GM10847 (cell line): ENCODE data around the gene TSPAN2.

Source experiments
- POLR2A ChIP-seq: IDR thresholded peaks from 2 replicates; pipeline ENCODE4 v1.6.1; 2011; ENCODE audit not compliant: insufficient read length; ENCODE audit errors: extremely low read depth

TSPAN2 gene

DNA sequence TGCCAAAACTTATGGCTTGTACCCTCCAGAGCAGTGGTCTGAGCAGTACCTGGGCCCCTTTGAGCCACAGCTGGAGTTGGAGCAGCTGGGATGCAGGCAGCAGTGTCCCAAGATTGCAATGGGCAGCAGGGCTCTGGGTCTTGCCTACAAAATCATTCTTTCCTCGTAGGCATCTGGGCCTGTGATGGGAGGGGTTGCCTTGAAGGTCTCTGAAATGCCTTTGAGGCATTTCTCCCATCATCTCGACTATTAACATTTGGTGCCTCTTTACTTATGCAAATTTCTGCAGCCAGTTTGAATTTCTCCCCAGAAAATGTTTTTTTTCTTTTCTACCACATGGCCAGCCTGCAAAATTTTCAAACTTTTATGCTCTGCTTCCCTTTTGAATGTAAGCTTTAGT is 31.0 kb upstream of the TSPAN2 start:
- no peak for TF ChIP-seq POLR2A

- no peak for TF ChIP-seq POLR2A
Measured at GRCh38 chr1:115118611-115119010, 29.3 kb upstream of the TSPAN2 start.

DNA sequence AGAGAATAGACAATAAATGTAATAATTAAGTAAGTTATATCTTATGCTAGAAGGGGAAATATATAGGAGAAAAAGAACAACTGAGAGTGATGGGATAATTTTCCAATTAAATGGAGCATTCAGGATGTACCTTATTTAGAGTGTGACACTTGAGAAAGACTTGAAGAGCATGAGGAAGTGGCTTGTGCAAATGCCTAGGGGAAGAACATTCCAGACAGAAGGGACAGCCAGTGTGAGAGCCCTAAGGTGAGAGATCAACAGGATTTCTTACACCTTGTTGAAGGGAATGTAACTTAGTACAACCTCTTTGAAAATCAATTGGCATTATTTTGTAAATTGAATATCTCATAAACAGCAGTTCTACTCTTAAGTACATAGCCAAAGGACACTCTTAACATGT is 28.8 kb upstream of the TSPAN2 start:
- TF ChIP-seq POLR2A, result no peak

DNA sequence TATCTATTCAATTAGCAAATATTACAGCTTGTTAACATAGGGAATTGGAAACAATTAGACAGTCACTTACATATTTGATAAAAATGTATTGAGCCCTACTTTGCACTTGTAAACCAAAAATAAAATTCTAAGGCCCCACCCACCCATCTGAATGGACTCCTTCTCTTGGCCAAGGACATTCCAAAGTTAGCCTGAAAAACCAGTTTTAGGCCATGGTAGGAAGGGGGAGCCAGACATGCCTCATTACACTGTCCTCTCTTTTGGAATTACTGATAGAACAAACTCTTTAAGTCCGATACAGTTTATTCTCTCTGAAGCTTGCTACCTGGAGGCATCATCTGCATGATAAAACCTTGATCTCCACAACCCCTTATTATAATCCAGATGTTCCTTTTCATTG is 28.0 kb upstream of the TSPAN2 start:
- no peak for TF ChIP-seq POLR2A

DNA sequence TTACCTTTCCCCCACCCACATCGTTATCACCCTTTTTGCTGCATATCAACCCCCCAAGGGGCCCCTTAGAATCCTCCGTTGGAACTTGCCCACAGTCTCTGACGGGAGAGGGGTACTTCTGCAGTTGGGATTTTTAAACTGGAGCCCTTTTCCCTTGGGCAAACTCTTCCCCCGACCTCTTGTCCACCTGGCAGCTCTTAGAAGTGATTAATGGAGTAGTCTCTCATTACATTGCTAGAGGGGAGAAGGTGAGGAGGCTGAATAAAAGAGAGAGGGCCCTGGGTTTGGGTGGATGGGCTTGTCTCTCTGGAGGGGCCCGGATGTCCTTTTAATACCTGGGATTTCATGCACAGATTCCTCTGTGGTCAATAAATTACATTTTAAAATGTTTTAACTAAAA is 27.2 kb upstream of the TSPAN2 start:
- TF ChIP-seq POLR2A, result no peak

GRCh38 chr1:115115521-115116161 is 26.3 kb upstream of the TSPAN2 start:
- TF ChIP-seq POLR2A, result no peak

GRCh38 chr1:115114308-115114707 is 25.0 kb upstream of the TSPAN2 start:
- no peak for TF ChIP-seq POLR2A

- TF ChIP-seq POLR2A, result no peak
Measured at GRCh38 chr1:115113766-115114165, 24.5 kb upstream of the TSPAN2 start.

DNA sequence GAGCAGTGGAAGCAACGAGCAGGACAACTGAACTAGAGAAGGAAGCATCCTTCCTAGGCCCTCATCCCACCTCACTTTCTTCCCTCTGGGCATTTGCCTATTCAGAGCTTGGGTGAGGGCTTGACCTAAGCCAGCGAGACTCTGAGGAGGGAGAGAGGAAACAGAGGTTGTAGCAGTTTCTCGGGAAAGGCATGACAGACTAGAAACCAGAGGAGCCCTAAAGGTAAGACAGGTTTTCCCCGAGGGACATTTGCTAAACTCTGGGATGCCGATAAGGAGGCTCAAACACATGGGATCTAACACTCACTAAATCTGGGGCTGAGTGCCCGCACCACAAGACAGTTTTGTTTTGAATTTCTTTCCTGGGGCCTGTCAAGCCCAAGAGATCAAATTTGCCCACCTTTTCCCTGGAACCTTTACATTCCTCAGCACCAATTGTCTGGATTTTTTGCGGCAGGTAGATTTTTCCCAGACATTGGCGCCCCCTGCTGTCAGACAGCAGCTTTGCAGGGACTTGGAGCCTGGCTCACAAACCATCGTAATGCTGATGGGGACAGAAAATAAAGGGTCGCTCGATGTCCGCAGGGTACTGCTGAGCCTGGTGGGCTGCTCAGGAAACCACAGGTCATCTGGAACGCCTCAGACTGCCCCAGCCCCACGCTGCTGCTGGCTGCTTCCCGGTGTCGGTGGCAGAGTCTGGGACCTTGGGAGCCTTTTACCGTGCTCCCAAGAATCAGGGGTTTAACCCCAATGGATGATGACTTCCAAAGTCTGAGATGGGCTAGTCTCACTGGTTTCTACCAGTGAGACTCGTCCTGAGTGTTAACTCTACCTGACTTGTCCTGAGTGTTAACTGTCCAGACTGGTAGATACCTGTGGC is 23.4 kb upstream of the TSPAN2 start:
- TF ChIP-seq POLR2A, result no peak

- TF ChIP-seq POLR2A, result no peak
Measured at GRCh38 chr1:115107516-115108260, 18.4 kb upstream of the TSPAN2 start.

- no peak for TF ChIP-seq POLR2A
Measured at GRCh38 chr1:115105831-115106230, 16.5 kb upstream of the TSPAN2 start.

- no peak for TF ChIP-seq POLR2A
Measured at GRCh38 chr1:115099693-115100050, 10.4 kb upstream of the TSPAN2 start.

GRCh38 chr1:115098979-115099692 is 9.8 kb upstream of the TSPAN2 start:
- no peak for TF ChIP-seq POLR2A

DNA sequence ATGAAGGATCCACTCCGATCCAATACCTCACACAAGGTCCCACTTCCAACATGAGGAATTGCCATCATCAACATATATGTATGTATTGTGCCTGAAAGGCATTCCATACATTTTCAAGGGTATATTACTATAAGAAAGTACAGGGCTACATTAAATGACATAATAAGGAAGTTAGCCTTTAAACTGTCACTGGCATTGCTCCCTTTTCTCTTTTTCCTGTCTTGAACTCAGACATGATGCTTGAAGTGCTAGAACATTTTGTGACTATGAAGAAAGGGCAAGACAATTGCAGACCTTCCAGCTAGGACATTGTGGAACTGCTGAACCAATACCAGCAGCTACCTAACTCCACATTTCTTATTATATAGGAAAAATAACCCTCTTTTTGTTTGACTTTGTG is 2.9 kb upstream of the TSPAN2 start:
- TF ChIP-seq POLR2A, result no peak

GRCh38 chr1:115091572-115091971 is 2.3 kb upstream of the TSPAN2 start:
- no peak for TF ChIP-seq POLR2A
